ENCODE results near the gene RPUSD4.

The RPUSD4 gene

DNA sequence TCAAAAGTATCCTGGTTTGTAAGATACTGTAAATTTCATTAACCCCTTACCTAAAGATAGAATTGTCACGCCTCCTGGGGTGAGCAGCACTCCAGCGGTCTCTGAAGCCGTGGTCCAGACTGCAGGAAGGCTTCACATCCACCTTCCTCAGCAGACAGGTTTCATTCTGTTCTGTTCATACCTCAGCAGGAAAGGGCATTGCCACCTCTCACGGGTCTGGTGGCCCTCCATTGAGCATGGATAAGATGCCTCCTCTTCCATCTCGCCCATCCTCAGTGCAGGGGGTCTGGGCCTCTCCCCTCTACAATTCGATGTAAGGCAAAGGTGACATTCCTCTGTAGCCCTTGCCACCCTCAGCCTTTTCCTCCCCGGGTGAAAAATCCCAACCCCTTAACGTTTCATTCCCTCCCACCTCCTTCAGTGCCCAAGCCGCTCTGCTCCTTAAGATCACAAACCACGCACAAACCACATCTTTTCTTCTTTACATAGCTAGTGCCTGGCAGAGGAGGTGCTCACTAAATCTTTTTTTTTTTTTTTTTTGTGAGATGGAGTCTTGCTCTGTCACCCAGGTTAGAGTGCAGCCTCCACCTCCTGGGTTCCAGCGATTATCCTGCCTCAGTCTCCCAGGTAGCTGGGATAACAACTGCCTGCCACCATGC is 28.5 kb downstream of the RPUSD4 start:
- DNase-seq (ENCODE audit: low read depth, low spot score): no peak

DNA sequence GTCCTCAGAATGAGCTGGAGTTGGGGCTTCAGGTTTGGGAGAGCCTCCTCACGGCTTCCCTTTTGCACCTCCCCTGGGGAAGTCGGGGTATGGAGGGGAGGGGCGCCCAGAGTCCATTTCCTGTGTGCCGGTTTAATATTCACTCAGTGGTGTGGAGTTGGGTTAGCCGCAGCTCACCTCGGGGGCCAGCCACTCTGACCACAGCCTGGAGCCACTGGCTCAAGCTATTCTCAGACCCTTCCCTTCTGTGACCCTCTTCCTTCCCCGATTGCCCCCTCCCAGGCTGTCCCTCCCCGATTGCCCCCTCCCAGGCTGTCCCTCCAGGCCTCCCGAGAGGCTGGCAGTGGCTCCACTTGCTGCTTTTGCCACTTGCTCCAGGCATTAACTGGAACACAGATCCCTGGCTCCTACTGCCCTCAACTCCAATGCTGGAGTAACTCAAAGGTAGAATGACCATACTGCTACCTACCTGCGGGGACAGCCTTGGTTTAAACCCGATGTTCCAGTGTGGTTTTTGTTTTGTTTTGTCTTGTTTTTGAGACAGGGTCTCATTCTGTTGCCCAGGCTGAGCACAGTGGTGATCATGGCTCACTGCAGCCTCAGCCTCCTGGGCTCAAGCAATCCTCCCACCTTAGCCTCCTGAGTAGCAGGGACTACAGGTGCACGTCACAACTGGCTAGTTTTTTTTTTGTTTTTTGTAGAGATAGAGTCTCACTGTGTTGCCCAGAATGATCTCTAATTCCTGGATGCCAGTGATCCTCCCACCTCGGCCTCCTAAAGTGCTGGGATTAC is 29.3 kb downstream of the RPUSD4 start:
- no peak for DNase-seq (ENCODE audit: low read depth, low spot score)

DNA sequence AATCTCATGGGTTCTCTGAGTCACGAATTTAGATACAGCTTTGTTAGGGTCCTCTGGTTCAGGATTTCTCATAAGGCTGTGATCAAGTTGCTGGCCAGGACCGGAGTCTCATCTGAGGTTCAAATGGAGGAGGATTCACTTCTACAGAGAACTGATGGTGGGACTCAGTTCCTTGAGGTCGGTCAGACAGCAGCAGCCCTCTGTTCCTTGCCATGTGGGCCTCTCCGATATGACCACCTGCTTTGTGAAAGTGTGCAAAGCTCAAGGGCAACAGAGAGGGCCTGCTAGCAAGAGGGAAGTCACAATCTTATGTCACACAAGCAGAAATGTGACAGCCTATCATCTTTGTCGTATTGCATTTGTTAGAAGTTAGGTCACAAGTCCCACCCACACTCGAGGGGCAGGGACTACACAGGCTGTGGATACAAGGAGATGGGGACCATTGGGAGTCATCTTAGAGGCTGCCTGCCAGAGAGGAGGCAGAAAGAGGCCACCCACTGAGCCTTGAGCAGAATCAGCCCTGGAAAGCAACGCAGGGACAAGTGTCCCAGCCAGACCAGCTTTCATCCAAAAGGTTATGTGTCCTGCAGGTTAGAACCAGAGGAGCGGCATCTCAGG is 34.5 kb downstream of the RPUSD4 start:
- no peak for DNase-seq (ENCODE audit: low read depth, low spot score)

DNA sequence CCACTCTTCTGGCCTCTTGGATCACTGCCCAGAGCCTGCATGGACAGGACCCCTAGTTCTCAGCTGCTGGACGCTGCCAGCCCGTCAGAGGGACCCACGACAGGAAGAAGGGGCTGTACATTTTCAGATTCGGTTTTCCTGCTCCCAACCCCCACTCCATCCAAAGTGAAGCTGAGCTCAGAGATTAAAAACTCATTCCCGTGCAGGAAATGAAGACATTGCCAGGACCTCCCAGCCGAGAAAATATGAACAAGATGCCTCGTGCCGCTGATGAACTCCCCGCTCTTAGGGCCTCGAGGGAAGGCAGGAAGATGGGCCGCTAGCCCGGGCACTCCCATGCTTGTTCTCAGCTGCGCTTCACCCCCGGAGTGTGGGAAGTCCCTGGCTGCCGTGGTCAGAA is 36.1 kb downstream of the RPUSD4 start:
- DNase-seq (ENCODE audit: low read depth, low spot score): no peak

DNA sequence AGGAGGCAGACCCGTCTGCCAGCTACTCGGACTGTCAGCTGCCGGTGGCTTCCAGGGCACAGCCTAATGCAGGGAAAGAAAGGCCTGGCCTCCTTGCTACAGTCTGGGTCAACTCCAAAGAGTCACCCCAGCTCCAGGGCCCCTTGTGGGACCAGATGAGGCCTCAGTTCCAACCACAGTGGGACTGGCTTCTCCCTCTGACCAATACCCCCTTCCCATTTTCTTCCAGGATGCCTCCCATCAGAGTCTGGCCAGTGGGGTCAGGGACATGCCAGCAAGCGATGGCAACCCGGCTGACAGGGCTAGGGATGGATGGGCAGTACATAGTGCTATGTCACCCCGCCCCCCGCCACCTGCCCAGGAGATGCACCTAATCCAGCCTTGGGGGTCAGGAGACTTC is 36.6 kb downstream of the RPUSD4 start:
- no peak for DNase-seq (ENCODE audit: low read depth, low spot score)

DNA sequence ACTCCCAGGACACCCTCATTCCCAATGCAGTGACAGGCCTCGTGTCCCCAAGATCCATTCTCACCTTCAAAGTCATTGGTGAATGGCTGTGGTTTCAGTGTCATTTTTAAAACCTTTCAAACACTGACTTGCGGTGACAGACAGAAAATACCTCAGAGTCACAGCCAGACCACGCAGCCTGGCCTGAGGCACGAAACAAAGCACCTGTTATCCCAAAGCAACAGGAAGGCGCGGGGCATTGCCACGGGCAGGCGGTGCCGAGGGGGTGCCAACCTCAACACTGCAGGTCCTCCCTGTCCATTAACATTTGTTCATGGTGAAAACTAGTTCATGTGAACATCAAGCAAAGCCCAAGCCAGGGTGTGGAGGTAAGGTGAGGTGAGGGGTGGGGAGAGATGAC is 38.2 kb downstream of the RPUSD4 start:
- no peak for DNase-seq (ENCODE audit: low read depth, low spot score)

DNA sequence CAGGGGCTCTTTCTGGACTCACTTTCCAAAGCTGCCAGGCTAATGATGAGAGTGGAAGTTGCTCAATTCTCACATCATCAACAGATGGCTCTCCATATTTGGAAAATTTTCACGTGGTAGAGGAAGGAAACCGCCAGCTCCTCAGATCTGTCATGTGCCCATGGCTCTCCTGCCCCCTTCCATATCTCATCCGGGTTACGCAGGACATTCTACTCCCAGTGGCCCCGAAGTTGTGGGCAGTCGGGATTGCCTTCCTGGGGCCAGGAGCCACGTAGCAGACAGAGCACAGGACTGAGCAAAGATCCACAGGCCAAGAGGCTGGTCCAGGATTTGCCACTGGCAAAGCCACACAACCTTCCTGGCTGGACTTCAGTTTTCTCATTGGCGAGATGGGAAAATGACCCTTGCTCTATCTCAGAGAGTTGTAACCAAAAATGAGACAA is 38.8 kb downstream of the RPUSD4 start:
- no peak for DNase-seq (ENCODE audit: low read depth, low spot score)

DNA sequence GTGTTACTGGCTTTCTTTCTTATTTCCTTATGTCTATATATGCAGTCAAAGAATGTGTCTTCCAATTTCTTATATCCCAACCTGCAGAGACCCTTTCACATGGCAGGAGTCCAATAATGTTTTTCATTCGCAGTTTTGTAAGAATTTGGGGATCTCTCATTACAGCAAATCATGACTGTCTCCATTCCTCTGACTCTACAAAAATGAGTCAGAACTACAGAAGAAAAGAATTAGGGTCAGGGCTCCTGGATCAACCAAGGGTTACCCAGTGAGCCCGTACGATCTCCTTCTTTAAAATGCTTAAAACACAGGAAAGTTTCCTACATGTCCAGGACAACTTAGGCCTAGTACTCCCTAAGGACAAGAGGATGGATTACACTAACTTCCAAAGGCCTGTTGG is 42.2 kb downstream of the RPUSD4 start:
- DNase-seq (ENCODE audit: low read depth, low spot score): no peak

DNA sequence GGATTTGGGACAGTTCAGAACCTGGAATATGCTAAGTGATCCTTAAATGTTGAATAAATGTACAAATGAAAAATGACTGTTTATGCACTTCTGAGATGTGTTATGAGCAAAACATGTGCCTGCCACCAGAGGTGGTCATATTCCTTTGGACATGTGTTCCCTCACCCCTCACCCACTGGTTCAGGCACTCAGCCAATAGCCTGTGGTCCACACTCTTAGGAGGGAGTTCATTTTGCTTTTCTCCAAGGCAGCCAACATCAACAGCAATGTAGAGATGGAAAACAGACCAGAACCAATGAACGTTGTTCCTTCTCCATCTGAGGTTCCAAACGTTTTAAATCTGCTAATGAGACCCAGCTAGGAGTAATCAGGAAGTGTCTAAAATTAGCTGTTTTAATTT is 44.0 kb downstream of the RPUSD4 start:
- DNase-seq (ENCODE audit: low read depth, low spot score): no peak

DNA sequence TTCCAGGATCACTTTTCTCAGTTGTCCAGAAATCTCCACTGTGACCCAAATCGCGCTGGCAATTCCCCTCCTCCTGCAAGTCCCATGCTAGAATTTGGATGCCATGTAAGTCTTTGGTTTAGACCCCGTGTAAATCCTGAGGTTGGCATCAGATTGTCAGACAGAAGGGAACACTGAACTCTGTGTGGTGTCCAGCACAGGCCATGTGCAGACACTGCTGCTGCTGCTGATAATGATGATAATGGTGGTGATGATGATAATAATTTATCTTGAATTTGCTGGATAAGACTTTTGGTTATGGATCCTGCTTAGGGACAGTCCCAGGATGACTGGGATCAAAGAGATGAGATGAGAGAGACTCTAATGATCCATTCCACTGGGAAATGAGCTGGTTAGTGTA is 45.0 kb downstream of the RPUSD4 start:
- DNase-seq (ENCODE audit: low read depth, low spot score): no peak

DNA sequence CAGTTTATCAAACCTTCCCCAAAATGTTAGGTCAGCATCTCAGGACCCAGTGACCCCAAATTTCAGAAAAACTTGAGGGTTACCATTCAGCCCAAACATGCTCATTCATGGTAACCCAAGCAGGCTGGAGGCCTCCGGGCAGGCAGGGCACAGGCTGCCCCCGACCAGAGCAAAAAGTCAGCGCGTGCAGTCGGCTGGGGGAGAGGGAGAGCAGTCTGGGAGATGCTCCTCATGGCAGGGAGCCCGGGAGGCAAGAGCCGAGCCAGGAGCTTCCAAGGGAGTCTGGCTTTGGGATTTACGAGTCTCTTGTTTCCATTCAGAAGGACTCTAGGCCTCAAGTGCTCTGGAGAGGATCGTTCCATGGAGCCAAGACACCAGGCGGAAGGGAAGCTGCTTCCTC is 45.7 kb downstream of the RPUSD4 start:
- no peak for DNase-seq (ENCODE audit: low read depth, low spot score)

DNA sequence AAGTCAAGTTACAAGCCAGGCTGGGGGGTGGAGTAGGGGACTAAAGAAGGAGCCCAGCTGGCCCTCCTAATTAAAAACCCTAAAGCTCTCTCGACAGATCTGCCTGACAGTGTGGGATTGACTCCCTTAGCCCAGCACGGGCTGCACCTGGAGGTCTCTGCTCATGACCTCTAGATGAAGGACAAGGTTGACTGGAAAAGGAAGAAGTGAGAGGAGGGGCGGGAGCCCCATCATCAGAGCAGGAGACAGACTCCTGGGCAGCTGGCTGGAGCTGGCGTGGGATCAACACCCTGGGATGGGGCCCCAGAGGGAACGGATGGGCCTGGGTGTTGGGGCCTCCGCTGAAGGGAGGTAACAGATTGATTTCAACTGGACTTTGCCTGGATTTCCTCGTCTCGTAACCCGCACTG is 46.1 kb downstream of the RPUSD4 start:
- DNase-seq (ENCODE audit: low read depth, low spot score): no peak

DNA sequence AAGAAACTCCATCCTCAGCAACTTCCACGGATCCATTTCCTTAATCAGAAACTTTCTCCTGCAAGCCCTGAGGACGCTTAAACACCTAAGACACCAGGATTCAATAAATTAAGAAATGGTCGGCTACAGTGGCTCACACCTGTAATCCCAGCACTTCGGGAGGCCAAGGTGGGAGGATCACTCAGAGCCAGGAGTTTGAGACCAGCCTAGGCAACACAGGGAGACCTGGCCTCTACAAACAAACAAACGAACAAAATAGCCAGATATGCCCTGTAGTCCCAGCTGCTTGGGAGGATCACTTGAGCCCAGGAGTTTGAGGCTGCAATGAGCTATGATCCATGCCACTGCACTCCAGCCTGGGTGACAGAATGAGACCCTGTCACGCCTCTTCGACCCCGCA is 46.7 kb downstream of the RPUSD4 start:
- no peak for DNase-seq (ENCODE audit: low read depth, low spot score)

DNA sequence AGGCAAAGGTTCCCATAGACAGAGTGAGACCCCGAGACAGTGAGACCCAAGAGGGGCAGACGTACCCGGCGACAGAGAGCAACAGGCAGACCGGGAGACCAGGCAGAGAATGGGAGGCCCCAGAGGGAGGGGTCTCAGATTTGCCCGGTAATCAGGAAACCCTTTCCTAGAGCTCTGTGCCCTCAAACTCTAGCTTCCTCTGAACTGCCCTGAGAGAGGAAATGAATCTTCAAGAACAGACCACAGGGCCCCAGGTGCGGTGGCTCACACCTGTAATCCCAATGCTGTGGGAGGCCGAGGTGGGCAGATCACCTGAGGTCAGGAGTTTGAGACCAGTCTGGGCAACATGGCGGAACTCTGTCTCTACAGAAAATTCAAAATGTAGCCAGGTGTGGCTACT is 47.7 kb downstream of the RPUSD4 start:
- DNase-seq (ENCODE audit: low read depth, low spot score): no peak

DNA sequence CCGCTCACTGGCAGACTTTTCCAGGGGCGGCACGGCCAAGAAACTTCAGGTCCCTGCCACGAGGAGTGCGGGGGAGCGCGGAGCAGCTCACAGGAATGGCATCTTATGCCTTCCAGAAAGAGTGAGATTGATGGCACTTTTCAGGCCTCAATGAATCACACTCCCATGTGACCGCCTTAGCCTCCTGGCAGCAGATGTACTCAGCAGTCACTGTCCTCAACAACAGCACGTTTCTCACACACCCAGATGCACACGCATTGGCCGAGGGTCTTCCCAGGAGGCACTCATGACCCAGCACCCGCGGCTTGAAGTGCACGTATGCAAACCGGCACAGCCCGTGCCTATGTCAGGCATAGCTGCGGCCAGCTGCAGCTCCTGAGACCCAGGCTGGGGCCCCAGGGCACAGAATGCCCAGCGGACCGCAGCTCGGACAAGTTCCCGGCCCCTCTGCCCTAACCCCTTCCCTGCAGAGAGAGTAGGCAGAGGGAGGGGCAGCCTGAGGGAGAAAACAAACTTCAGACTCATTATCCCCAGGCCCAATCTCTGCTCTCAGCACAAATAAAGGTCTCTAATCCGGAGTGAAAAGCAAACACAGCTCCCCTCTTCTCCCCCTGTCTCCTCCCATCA is 48.3 kb downstream of the RPUSD4 start:
- peak; percentile 86 for DNase-seq (ENCODE audit: low read depth, low spot score)

DNA sequence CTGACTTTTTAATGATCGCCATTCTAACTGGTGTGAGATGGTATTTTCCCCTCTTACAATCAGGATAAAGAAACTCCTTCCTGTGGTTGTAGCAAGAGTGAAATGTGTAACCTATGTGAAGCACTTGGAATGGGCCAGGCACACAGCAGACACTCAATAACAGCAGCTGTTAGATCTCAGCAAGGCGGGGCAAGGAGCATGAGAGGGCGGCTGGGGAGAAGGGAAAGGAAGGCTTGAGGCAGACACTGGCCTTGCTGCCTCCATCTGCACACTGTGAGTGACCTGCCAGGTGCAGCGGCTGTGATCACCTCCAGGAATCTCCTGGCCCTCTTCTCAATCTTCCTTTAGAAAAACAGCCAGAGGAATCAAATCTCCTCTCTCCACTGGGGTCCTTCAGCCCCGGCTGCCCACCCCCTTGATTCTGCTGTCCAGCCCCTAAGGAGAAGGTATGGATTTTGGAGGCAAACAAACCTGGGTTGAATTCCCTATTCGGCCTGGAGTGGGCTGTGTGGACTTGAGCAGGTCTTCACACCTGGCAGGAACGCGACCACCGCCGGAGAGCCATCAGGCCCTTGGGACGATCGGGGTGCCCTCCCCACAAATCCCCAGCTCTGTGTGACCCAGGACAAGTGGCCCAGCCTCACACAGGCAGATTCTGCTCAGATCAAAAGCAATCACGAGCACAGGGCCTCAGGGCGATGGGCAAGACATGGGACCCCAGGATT is 49.0 kb downstream of the RPUSD4 start:
- DNase-seq (ENCODE audit: low read depth, low spot score): no peak

DNA sequence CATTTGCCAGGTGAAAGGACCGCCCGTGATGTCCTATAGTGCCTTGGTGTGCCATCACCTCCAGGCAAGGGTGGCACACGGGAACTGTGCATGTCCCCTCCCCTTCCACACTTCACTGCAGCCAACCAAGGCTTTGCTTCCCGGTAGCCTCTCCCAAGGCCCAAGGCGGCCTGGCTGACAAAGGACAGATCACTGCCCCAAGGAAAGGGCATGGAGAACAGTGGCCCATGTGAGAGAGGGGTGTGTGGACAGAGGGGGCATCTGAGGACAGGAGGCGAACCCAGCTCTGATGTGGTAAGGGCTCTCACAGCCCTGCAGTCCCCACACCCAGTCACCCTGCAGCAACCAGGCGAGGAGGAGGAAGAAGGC is 50.4 kb downstream of the RPUSD4 start:
- DNase-seq (ENCODE audit: low read depth, low spot score): no peak

DNA sequence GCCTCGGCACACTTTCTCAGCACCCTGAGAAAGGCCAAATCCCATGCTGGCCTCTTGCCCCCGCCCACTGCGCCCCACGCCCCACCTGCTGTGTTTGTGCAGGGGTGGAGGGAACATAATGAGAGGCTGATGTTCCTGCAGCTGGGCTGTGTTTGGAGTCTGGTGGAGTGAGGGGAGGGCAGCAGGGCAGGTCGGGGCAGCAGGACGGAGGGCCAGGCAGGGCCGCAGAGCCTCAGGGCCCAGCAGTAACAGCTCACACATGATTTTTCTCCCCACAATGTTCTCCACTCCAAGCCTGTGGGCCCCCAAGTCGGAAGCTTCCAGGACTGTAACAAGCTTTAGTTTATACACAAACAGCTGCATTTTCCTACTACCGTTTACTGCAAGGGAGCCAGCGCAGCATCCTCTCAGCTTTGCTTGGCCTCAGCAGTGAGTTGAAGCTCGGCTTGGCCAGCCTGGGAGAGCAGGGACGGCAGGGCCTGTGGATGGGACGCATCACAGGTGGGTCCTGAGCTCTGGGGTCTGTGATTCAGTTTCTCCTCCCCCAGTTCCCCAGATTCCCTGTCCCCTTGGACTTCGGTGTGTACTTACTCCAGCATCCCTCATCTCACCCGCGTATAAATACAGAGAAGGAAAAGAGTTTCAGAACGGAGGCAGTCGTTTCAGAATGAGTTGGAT is 51.0 kb downstream of the RPUSD4 start:
- DNase-seq (ENCODE audit: low read depth, low spot score): peak; percentile 58

DNA sequence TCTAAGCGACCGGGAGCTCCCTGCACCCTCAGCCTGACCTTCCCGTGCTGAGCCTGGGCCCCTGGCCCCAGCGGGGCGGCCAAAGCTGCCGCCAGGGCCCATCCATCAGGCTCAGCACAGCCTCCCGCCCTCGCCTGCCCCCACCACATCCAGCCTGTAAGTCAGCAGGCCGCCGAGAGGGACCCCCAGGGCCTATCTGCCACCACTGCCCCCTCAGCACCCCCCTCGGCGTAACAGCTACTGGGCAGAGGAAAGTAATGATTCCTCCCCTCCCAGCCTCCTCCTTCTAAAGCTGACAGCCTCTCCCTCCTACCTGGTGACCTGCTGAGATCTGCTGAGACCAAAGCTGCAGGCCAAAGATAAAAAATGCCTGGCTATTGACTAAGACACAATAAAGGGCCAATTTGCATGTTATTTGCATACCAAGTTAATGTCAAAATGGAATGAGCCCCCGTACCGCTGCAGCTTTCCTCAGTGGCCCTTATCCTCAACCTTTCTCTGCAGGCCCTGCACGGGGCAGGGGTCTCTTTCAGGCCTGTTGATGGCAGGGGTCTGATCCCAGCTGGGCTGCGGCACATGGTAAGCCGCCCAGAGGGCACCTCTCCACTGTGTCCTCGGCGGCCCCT is 51.6 kb downstream of the RPUSD4 start:
- DNase-seq (ENCODE audit: low read depth, low spot score): peak; percentile 92

DNA sequence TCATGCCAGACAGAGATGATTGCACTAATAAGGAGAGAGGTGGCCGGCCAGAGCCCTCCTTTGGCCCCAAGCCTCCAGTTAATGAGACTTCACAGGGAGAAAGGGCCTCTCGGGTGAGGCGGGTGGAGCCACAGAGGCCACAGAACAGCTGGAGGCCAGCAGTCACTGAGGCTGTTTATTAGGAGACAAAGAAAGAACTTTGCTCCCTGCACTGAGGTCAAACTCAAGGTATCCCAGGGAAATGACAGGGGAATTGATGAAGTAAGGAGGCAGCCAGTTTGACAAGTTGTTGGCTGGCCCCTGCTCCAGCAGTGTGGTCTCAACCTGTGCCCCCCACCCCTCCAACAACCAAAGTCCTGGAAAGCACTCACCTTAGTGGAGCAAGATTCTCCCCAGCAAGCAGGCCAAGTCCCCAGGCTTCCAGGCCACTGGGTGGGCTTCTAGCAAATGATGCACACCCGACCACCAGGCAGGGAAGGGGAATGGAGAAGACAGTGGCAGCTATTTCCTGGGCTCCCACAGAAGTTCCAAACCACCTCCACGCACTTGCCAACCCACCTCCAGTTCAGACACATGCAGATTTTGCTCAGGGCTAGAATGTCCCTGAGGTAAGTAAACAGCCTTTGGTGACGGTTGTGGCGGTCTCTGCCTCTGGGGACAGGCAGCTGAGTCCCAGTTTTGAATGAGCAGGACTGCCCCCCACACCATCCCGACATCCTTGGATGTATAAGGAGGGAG is 53.2 kb downstream of the RPUSD4 start:
- peak; percentile 59 for DNase-seq (ENCODE audit: low read depth, low spot score)

Data from ELF-1 (cell line).